B cell (primary cell): ENCODE data around the gene HAGHL. TPM values are rescaled to one million over a fixed set of nuclear protein-coding genes. Genes with fewer than 3 reads are reported as not detected.

ENCODE experiments used
- ATAC-seq: fragments of 200-7000 bp; cut with Tn5 transposase; one replicate; pipeline ENCODE4 v1.10.0; 2021; ENCODE audit warnings: low read depth, mild to moderate bottlenecking, moderate number of reproducible peaks, moderate library complexity
- CTCF ChIA-PET: fragments of 350-600 bp; sonication (Branson Sonifier 250); formaldehyde crosslinking; loops from one replicate; lab custom pipeline; 2021; ENCODE audit warnings: antibody characterized with exemption, inconsistent platforms; lab: Charles Lee
- POLR2A ChIA-PET: fragments of 350-600 bp; sonication (Branson Sonifier 250); formaldehyde crosslinking; loops from one replicate; lab custom pipeline; 2021; ENCODE audit warnings: antibody characterized with exemption; lab: Charles Lee
- DNase-seq: peaks from one replicate; pipeline ENCODE4 v3.0.0; 2013
- H2AFZ ChIP-seq: 2 replicates; pipeline ENCODE4 v1.6.1; 2012; ENCODE audit warnings: mild to moderate bottlenecking, low read depth, low read length; ENCODE audit not compliant: insufficient read depth, poor library complexity, severe bottlenecking
- H3K27ac ChIP-seq, 2 donors: 1 replicate in 1 of 2; 2 replicates in 1 of 2; pipeline ENCODE4 v1.5.1; 2012 to 2013; ENCODE audit warnings: low read length in 2 of 2, mild to moderate bottlenecking in 2 of 2, moderate library complexity in 1 of 2
- H3K27me3 ChIP-seq, 4 experiments: fragments of 200-600 bp in 1 of 4; sonication (generic) in 1 of 4; replicated peaks in 1 of 4; 1 replicate in 2 of 4; 2 replicates in 2 of 4; pipeline versions ENCODE4 v1.6.1 to v1.7.0; 2013 to 2016; ENCODE audit warnings: low read length in 3 of 4, mild to moderate bottlenecking in 2 of 4, mixed read lengths in 1 of 4, moderate library complexity in 1 of 4; ENCODE audit not compliant: insufficient read depth in 4 of 4, control insufficient read depth in 3 of 4; ENCODE audit errors: control extremely low read depth in 1 of 4
- H3K36me3 ChIP-seq, 2 experiments: replicated peaks in 1 of 2; 1 replicate in 1 of 2; 2 replicates in 1 of 2; pipeline versions ENCODE4 v1.6.1 to v1.7.1; 2013; ENCODE audit warnings: low read length in 1 of 2; ENCODE audit not compliant: insufficient read depth in 2 of 2, control insufficient read depth in 1 of 2; ENCODE audit errors: control extremely low read depth in 1 of 2, extremely low read depth in 1 of 2
- H3K4me1 ChIP-seq, 2 donors: fragments of 200-600 bp in 1 of 2; sonication (generic) in 1 of 2; 1 replicate in 1 of 2; 2 replicates in 1 of 2; pipeline versions ENCODE4 v1.5.1 to v1.6.1; 2013 to 2017; ENCODE audit warnings: low read length in 2 of 2; ENCODE audit not compliant: control insufficient read depth in 2 of 2, insufficient read depth in 2 of 2
- H3K4me2 ChIP-seq: replicated peaks from 2 replicates; pipeline ENCODE3; 2012; ENCODE audit warnings: mild to moderate bottlenecking, low read depth, low read length; ENCODE audit not compliant: poor library complexity, severe bottlenecking
- H3K4me3 ChIP-seq, 5 experiments: fragments of 200-600 bp in 1 of 5; sonication (generic) in 1 of 5; 1 replicate in 3 of 5; 2 replicates in 2 of 5; pipeline versions ENCODE4 v1.5.1 to v1.7.0; 2011 to 2016; ENCODE audit warnings: low read length in 4 of 5, mild to moderate bottlenecking in 4 of 5, low read depth in 2 of 5, control low read depth in 1 of 5, moderate library complexity in 1 of 5; ENCODE audit not compliant: insufficient read depth in 1 of 5; ENCODE audit errors: control extremely low read depth in 1 of 5, extremely low read depth in 1 of 5
- H3K79me2 ChIP-seq: fragments of 200-600 bp; sonication (generic); one replicate; pipeline ENCODE4 v1.6.0; 2016; ENCODE audit warnings: low read length; ENCODE audit not compliant: control insufficient read depth, insufficient read depth
- H3K9ac ChIP-seq: fragments of 200-600 bp; sonication (generic); 2 replicates; pipeline ENCODE4 v1.6.1; 2017; ENCODE audit warnings: mild to moderate bottlenecking, low read length, moderate library complexity
- H3K9me3 ChIP-seq, 3 donors: one replicate each; pipeline versions ENCODE4 v1.6.1 to v1.7.1; 2013; ENCODE audit warnings: low read length in 2 of 3; ENCODE audit not compliant: control insufficient read depth in 2 of 3, insufficient read depth in 1 of 3; ENCODE audit errors: control extremely low read depth in 1 of 3
- H4K20me1 ChIP-seq: 2 replicates; pipeline ENCODE4 v1.6.0; 2012; ENCODE audit warnings: mild to moderate bottlenecking, low read length; ENCODE audit not compliant: insufficient read depth, control insufficient read depth, poor library complexity, severe bottlenecking
- H3K27ac Mint-ChIP-seq: one replicate; pipeline ENCODE4 v1.8.0; 2021; ENCODE audit warnings: mixed read lengths
- H3K27me3 Mint-ChIP-seq: one replicate; pipeline ENCODE4 v1.8.0; 2021; ENCODE audit warnings: mixed read lengths
- H3K4me1 Mint-ChIP-seq: one replicate; pipeline ENCODE4 v1.8.0; 2021; ENCODE audit warnings: mixed read lengths
- H3K4me3 Mint-ChIP-seq: one replicate; pipeline ENCODE4 v1.8.0; 2021; ENCODE audit warnings: mixed read lengths
- H3K9me3 Mint-ChIP-seq: one replicate; pipeline ENCODE4 v1.8.0; 2022; ENCODE audit warnings: mixed read lengths; ENCODE audit not compliant: insufficient read depth
- CTCF ChIP-seq: fragments of 200-600 bp; IDR thresholded peaks from one replicate; pipeline ENCODE4 v1.8.0; 2022; ENCODE audit warnings: antibody characterized with exemption, mild to moderate bottlenecking
- EZH2 ChIP-seq: IDR thresholded peaks from 2 replicates; pipeline ENCODE4 v1.6.1; 2012; ENCODE audit warnings: borderline replicate concordance, low read depth, mild to moderate bottlenecking, moderate library complexity, low read length; ENCODE audit not compliant: insufficient read depth, poor library complexity, severe bottlenecking
- WGBS: methylation state at CpG from one replicate; pipeline ENCODE4 v1.1.5; 2013; ENCODE audit warnings: missing lambda C conversion rate; ENCODE audit not compliant: insufficient coverage; 5-methylcytosine and 5-hydroxymethylcytosine counted together
- intact Hi-C: fragments of 100-400 bp; cut with micrococcal nuclease; formaldehyde crosslinking; loops from one replicate; pipeline ENCODE4 v1.10.0; 2022
- polyA plus RNA-seq: library from polyadenylated mRNA; depleted of rRNA; stranded (reverse); fragments of >200 nt; gene quantifications from 2 replicates; pipeline ENCODE4 v1.2.3, GENCODE V29; 2012
- total RNA-seq, 2 donors: library from RNA; stranded (reverse); fragments of 120-200 nt in 1 of 2; gene quantifications; 1 replicate in 1 of 2; 2 replicates in 1 of 2; pipeline versions ENCODE4 v1.2.3 to v1.2.4, GENCODE V29; 2013 to 2022

Gene HAGHL
- total and polyA plus RNA-seq, 2 donors (not counting 1 experiment from before 2014, with no cell fraction given), result 32.3 to 87.1 TPM

GRCh38 chr16:678858-679813 is 47.8 kb upstream of the HAGHL start:
- H3K4me3 Mint-ChIP-seq, result peak overlapping the region; percentile 88
- Histone ChIP-seq H3K4me3 (peak overlapping the region in 4 of 5 experiments; percentile 46 to 72 (median 58)), H3K27ac (peak overlapping the region in 1 of 2 donors; percentile 30), H3K36me3 (peaks cover 0 to 17% of the 10 kb centered on the region in 2 experiments), H3K79me2 (peaks cover 29% of the 10 kb centered on the region), H3K9ac (peak overlapping the region; percentile 73), H3K4me2 (peak overlapping the region; percentile 99), H3K4me1 (peaks cover 29 to 61% of the 10 kb centered on the region in 2 donors), H3K27me3 (peaks cover 0 to 25% (median 11%) of the 10 kb centered on the region in 4 experiments), H2AFZ (peak overlapping the region; percentile 85), H4K20me1 (peaks cover 31% of the 10 kb centered on the region), H3K9me3 (peaks cover 0 to 7% (median 0%) of the 10 kb centered on the region in 3 donors)
- H3K27me3 Mint-ChIP-seq, result peaks cover 6% of the 10 kb centered on the region
- ChIA-PET CTCF (no interaction called here), POLR2A (no interaction called here)
- peaks cover 42% of the 10 kb centered on the region for H3K4me1 Mint-ChIP-seq
- 28% methylated on average over 50 of the region's 52 CpGs for WGBS
- intact Hi-C loops, result loop anchor here (1.0 to 5.0 kb wide), 4 partner anchors 11 to 998 kb away; partner anchors contain the start of genes JPT2, METTL26 and RHOT2
- TF ChIP-seq EZH2, result no peak
- no peak for TF ChIP-seq CTCF
- ATAC-seq (no peak), DNase-seq (peak; percentile 47)
- peak overlapping the region; percentile 80 for H3K27ac Mint-ChIP-seq
- no peaks in the 10 kb centered on the region for H3K9me3 Mint-ChIP-seq
